ENCODE results near the gene GGPS1. TPM values are rescaled to one million over a fixed set of nuclear protein-coding genes. Genes with fewer than 3 reads are reported as not detected.
A peak's percentile ranks its signal among the peaks of the same experiment; 100 is the strongest.

The GGPS1 gene
- total RNA-seq, 4 donors from 2014 or later, result 24.3 to 42.7 (median 33.2) TPM

- WGBS, 2 donors, result 76 to 85% methylated on average over 8 of the region's 8 CpGs
- H3K36me3 ChIP-seq, result peaks cover 0 to 16% of the 10 kb centered on the region in 2 donors
- H3K9me3 ChIP-seq, result no peaks in the 10 kb centered on the region
- intact Hi-C loops (cut with DNase I), result no loop called here
- no peaks in the 10 kb centered on the region for H3K4me1 ChIP-seq
- TF ChIP-seq CTCF (IDR thresholded peaks at IDR 0.05) (no peak), POLR2A (IDR thresholded peaks at IDR 0.05) (no peak)
- no peak for DNase-seq
- H3K27ac ChIP-seq, result no peak overlapping the region
- H3K27me3 ChIP-seq, result no peaks in the 10 kb centered on the region
- H3K4me3 ChIP-seq (replicated peaks in 1 of 3), result no peak overlapping the region
These were observed 11.4 kb downstream of the GGPS1 start for GRCh38 chr1:235339746-235340145.

- Histone ChIP-seq H3K4me1 (no peaks in the 10 kb centered on the region), H3K4me3 (replicated peaks in 1 of 3) (no peak overlapping the region), H3K36me3 (peaks cover 0 to 11% of the 10 kb centered on the region in 2 donors), H3K27me3 (no peaks in the 10 kb centered on the region), H3K9me3 (no peaks in the 10 kb centered on the region), H3K27ac (peak overlapping the region; percentile 2 to 38 (median 34))
- intact Hi-C loops (cut with DNase I), result no loop called here
- DNase-seq, result no peak
- 25 to 29% methylated on average over 1 of the region's 1 CpG for WGBS, 2 donors
- no peak for TF ChIP-seq CTCF (IDR thresholded peaks at IDR 0.05)
These were observed 13.0 kb downstream of the GGPS1 start for GRCh38 chr1:235341334-235341733.

- intact Hi-C loops (cut with DNase I), result no loop called here
- WGBS, 2 donors, result 81 to 83% methylated on average over 6 of the region's 6 CpGs
- H3K36me3 ChIP-seq, result peaks cover 0 to 11% of the 10 kb centered on the region in 2 donors
These were observed 13.7 kb downstream of the GGPS1 start for GRCh38 chr1:235342039-235342438.

GRCh38 chr1:235342471-235342870, 14.1 kb downstream of the GGPS1 start:
- no peaks in the 10 kb centered on the region for H3K9me3 ChIP-seq
- no peak overlapping the region for H3K27ac ChIP-seq
- no peaks in the 10 kb centered on the region for H3K27me3 ChIP-seq
- intact Hi-C loops (cut with DNase I), result no loop called here
- no peak overlapping the region for H3K4me3 ChIP-seq (replicated peaks in 1 of 3)
- no peaks in the 10 kb centered on the region for H3K4me1 ChIP-seq
- WGBS, 2 donors, result 92 to 93% methylated on average over 3 of the region's 3 CpGs
- H3K36me3 ChIP-seq, result peaks cover 0 to 11% of the 10 kb centered on the region in 2 donors
- no peak for DNase-seq
- TF ChIP-seq CTCF (IDR thresholded peaks at IDR 0.05) (no peak), POLR2A (IDR thresholded peaks at IDR 0.05) (no peak)

More at GRCh38 chr1:235342039-235342438, 13.7 kb downstream of the GGPS1 start:
- H3K27ac ChIP-seq, result no peak overlapping the region
- no peak for DNase-seq
- no peaks in the 10 kb centered on the region for H3K4me1 ChIP-seq
- no peaks in the 10 kb centered on the region for H3K9me3 ChIP-seq
- no peaks in the 10 kb centered on the region for H3K27me3 ChIP-seq
- no peak for TF ChIP-seq CTCF (IDR thresholded peaks at IDR 0.05)
- TF ChIP-seq POLR2A (IDR thresholded peaks at IDR 0.05), result no peak
- no peak overlapping the region for H3K4me3 ChIP-seq (replicated peaks in 1 of 3)

- Histone ChIP-seq H3K27me3 (no peaks in the 10 kb centered on the region), H3K36me3 (peaks cover 0 to 11% of the 10 kb centered on the region in 2 donors), H3K27ac (no peak overlapping the region), H3K4me1 (no peaks in the 10 kb centered on the region), H3K9me3 (no peaks in the 10 kb centered on the region), H3K4me3 (replicated peaks in 1 of 3) (no peak overlapping the region)
- intact Hi-C loops (cut with DNase I), result no loop called here
- 94% methylated on average over 5 of the region's 5 CpGs for WGBS, 2 donors
- TF ChIP-seq CTCF (IDR thresholded peaks at IDR 0.05) (no peak), POLR2A (IDR thresholded peaks at IDR 0.05) (no peak)
- DNase-seq, result no peak
These were observed 15.4 kb downstream of the GGPS1 start for GRCh38 chr1:235343726-235344125.
